Transverse colon (tissue), 4 donors: ENCODE data around the gene TMEM117. TPM values are rescaled to one million over a fixed set of nuclear protein-coding genes. Genes with fewer than 3 reads are reported as not detected.

Experiments used
- DNase-seq: peaks from one replicate; pipeline ENCODE4 v3.0.0-alpha.2; 2019
- H3K27ac ChIP-seq, 4 donors: fragments of 200-600 bp; sonication (generic); 2 replicates each; pipeline ENCODE4 v1.5.1; 2016 to 2018; ENCODE audit warnings: inconsistent platforms in 4 of 4
- H3K27me3 ChIP-seq: fragments of 200-600 bp; sonication (generic); 2 replicates; pipeline ENCODE4 v1.5.1; 2017; ENCODE audit warnings: inconsistent platforms
- H3K36me3 ChIP-seq, 4 donors: fragments of 200-600 bp; sonication (generic); 2 replicates each; pipeline ENCODE4 v1.5.1; 2017 to 2019; ENCODE audit warnings: inconsistent platforms in 4 of 4
- H3K4me1 ChIP-seq, 4 donors: fragments of 200-600 bp; sonication (generic); 2 replicates each; pipeline ENCODE4 v1.5.1; 2017 to 2020; ENCODE audit warnings: inconsistent platforms in 4 of 4
- H3K4me3 ChIP-seq, 4 donors: fragments of 200-600 bp; sonication (generic); 1 replicate in 1 of 4; 2 replicates in 3 of 4; pipeline versions ENCODE4 v1.5.1 to v1.6.1; 2017 to 2019; ENCODE audit warnings: inconsistent platforms in 4 of 4
- H3K9me3 ChIP-seq, 2 donors: fragments of 200-600 bp; sonication (generic); 2 replicates each; pipeline ENCODE4 v1.5.1; 2017 to 2019; ENCODE audit warnings: inconsistent platforms in 2 of 2
- EP300 ChIP-seq: sonication (generic); formaldehyde crosslinking; IDR thresholded peaks from one replicate; pipeline ENCODE4 v1.6.1; 2017; ENCODE audit warnings: antibody characterized with exemption, low read depth
- POLR2A ChIP-seq: fragments of 450-650 bp; IDR thresholded peaks from one replicate; pipeline ENCODE4 v1.6.1; 2016; ENCODE audit warnings: antibody characterized with exemption, mild to moderate bottlenecking, moderate library complexity
- POLR2AphosphoS5 ChIP-seq, 3 donors: sonication (generic); formaldehyde crosslinking; IDR thresholded peaks; one replicate each; pipeline ENCODE4 v1.6.1; 2016; ENCODE audit warnings: antibody characterized with exemption in 3 of 3
- WGBS, 2 donors: methylation state at CpG; one replicate each; pipeline ENCODE4 v1.1.5; 2018; ENCODE audit warnings: low coverage in 1 of 2; 5-methylcytosine and 5-hydroxymethylcytosine counted together
- in situ Hi-C, 4 donors: fragments of 200-750 bp; cut with MboI; loops; one replicate each; pipeline versions ENCODE4 v1.15.0 to v1.15.1; 2017; ENCODE audit warnings: low sequenced_read_pairs in 3 of 4, low pct_ligation_motif_present in 1 of 4, low pct_unique_long_range_greater_than_20kb in 1 of 4
- intact Hi-C: fragments of 100-400 bp; cut with DNase I; formaldehyde crosslinking; loops from one replicate; pipeline ENCODE4 v1.15.1; 2023; ENCODE audit warnings: low total_unique reads
- total RNA-seq, 4 donors: library from RNA; depleted of rRNA; stranded (reverse); fragments of >200 nt; gene quantifications; one replicate each; pipeline ENCODE4 v1.1.0, GENCODE V29; 2016
- TF ChIP-seq, protein P1 (sequence below), 5 experiments: fragments of 200-600 bp in 3 of 5; fragments of 450-650 bp in 2 of 5; sonication (generic) in 3 of 5; IDR thresholded peaks; 1 replicate in 2 of 5; 2 replicates in 3 of 5; pipeline ENCODE4 v1.5.1; 2016 to 2017; ENCODE audit warnings: antibody characterized with exemption in 5 of 5, inconsistent platforms in 3 of 5, mild to moderate bottlenecking in 2 of 5, moderate library complexity in 1 of 5

TMEM117 gene
- total RNA-seq, 4 donors from 2014 or later, result 0.40 to 92.8 (median 25.6) TPM

DNA sequence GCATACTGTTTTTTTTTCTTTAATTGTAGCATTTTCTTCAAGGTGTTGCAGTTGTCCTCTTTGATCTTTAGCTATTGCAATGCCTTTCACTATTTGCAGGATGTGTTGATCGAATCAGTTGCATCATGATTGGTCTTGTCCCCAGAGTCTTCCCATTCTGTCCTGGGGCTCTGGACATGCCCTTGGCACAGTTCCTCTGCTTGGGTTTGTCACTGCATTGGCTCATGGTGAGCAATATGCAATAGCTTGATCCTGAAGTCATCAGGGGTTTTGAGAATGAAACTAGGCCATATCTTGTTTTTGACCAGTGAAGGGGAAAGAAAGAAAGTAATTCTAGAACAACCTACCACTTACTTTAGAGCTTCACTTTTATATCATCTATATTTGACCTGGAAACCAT is 281.5 kb downstream of the TMEM117 start:
- in situ Hi-C loops, result no loop called here
- 93 to 100% methylated on average over 1 of the region's 1 CpG for WGBS, 2 donors

DNA sequence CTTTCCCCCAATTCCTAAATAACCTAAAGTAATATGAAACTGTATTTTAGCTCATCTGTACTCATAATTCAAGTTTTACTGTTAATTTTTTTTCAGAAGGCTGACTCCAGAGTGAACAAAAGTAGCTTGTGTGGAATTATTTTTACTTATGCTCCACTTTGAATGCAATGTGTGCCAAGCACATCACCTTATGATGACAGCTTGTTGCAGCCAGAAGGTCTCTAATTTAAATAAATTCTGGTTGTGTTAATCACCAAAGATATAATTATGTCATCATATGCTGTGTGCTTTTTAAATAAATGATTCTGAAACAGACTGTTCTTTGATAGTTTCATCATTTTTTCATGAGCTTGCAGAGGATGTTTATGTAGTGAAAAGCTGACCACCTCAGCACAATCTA is 283.1 kb downstream of the TMEM117 start:
- in situ Hi-C loops, result no loop called here
- TF ChIP-seq POLR2A, result no peak
- no peak overlapping the region for H3K4me3 ChIP-seq

More for the DNA sequence above, 281.5 kb downstream of the TMEM117 start:
- no peak for DNase-seq
- Histone ChIP-seq H3K4me1 (no peaks in the 10 kb centered on the region), H3K27me3 (no peaks in the 10 kb centered on the region), H3K4me3 (no peak overlapping the region), H3K9me3 (no peaks in the 10 kb centered on the region), H3K36me3 (no peaks in the 10 kb centered on the region), H3K27ac (no peak overlapping the region)
- TF ChIP-seq EP300 (no peak), POLR2AphosphoS5 (IDR thresholded peaks at IDR 0.05) (no peak), POLR2A (no peak)
- TF ChIP-seq, protein P1, sequence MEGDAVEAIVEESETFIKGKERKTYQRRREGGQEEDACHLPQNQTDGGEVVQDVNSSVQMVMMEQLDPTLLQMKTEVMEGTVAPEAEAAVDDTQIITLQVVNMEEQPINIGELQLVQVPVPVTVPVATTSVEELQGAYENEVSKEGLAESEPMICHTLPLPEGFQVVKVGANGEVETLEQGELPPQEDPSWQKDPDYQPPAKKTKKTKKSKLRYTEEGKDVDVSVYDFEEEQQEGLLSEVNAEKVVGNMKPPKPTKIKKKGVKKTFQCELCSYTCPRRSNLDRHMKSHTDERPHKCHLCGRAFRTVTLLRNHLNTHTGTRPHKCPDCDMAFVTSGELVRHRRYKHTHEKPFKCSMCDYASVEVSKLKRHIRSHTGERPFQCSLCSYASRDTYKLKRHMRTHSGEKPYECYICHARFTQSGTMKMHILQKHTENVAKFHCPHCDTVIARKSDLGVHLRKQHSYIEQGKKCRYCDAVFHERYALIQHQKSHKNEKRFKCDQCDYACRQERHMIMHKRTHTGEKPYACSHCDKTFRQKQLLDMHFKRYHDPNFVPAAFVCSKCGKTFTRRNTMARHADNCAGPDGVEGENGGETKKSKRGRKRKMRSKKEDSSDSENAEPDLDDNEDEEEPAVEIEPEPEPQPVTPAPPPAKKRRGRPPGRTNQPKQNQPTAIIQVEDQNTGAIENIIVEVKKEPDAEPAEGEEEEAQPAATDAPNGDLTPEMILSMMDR (IDR thresholded peaks at IDR 0.05), result no peak
- intact Hi-C loops, result no loop called here

DNA sequence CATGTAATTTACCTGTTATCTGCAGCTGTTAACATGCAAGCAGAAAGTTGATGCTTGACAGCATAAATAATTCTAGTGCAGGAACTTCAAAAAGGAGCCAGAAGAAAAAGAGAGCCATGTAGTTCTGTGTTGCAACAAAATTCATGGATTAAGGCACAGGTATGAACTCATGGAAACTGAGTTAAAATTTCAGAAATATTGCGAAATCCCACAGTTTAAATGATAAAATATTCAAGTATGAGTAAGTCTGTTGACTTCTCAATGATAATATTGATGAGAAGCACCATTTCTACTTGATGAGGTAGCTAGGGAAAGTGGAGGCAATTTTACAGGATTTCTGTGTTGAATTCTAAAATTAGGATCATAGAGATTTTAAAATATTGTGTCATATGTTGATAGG is 290.9 kb downstream of the TMEM117 start:
- 82 to 88% methylated on average over 1 of the region's 1 CpG for WGBS, 2 donors
- DNase-seq, result no peak
- no peaks in the 10 kb centered on the region for H3K9me3 ChIP-seq
- intact Hi-C loops (no loop called here), in situ Hi-C loops (no loop called here)
- no peak for TF ChIP-seq EP300
- TF ChIP-seq POLR2A, result no peak
- TF ChIP-seq, protein P1 (IDR thresholded peaks at IDR 0.05), result no peak
- no peak for TF ChIP-seq POLR2AphosphoS5 (IDR thresholded peaks at IDR 0.05)
- H3K4me3 ChIP-seq, result no peak overlapping the region
- no peaks in the 10 kb centered on the region for H3K27me3 ChIP-seq
- no peak overlapping the region for H3K27ac ChIP-seq
- H3K36me3 ChIP-seq, result no peaks in the 10 kb centered on the region
- no peaks in the 10 kb centered on the region for H3K4me1 ChIP-seq

More for the DNA sequence above, 283.1 kb downstream of the TMEM117 start:
- Histone ChIP-seq H3K27ac (no peak overlapping the region), H3K4me1 (no peaks in the 10 kb centered on the region), H3K36me3 (no peaks in the 10 kb centered on the region), H3K27me3 (no peaks in the 10 kb centered on the region), H3K9me3 (no peaks in the 10 kb centered on the region)
- intact Hi-C loops, result no loop called here
- DNase-seq, result no peak

DNA sequence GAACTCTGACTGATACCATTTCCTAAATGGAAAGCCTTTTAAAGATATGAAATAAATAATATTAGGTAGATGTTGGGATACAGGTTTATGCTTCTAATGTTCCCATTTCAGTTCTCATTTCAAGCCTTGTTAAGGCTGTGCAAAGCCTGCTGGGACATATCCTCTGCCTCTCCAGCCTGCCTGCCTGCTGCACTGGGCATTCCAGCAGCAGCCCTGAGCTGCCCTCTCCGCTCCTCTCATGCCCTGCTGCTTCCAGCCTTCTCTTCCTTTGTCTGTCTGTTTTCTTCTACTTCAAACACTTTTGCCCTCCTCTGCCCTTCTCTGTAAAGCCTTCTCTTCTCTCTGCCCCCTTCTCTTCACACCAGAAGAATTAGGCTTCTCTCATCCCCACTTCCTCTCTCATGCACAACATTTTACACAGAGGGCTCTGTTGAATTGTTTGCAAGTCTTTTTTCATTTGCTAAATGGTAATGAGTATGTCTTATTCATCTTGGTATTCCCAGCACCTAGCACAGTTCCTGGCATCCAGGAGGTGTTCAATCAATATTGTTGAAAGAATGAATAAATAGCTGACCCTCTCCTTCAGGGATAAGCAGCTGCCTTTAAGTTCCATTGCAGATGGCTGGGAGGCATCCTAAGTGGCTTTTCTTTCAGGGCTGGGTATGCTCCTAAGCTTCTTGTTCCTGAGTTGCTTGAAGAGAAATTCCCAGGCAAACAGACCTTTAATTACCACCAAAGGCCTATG is 292.3 kb downstream of the TMEM117 start:
- Histone ChIP-seq H3K4me1 (no peaks in the 10 kb centered on the region), H3K27me3 (no peaks in the 10 kb centered on the region), H3K4me3 (no peak overlapping the region), H3K9me3 (no peaks in the 10 kb centered on the region), H3K36me3 (no peaks in the 10 kb centered on the region), H3K27ac (no peak overlapping the region)
- 89 to 100% methylated on average over 1 of the region's 1 CpG for WGBS, 2 donors
- TF ChIP-seq, protein P1 (IDR thresholded peaks at IDR 0.05), result no peak
- in situ Hi-C loops, result no loop called here
- no peak for DNase-seq
- intact Hi-C loops, result no loop called here

DNA sequence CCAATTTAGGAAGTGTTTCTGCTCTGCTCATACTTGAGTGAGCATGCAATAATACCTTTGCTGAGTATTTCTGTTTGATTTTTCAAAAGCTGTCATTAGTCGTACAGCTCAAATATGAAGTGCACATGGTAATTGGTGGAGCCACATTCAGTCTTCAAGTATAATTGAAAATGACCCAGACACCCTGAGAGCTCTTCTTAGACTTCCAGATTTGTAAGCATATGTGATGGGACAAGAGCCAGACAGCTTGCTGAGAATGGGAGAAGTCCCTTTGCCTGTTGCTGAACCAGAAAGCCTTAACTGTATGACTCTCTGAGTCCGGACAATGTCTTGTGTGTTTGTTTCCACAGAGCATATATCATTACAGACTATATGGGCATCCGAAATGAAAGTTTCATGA is 307.3 kb downstream of the TMEM117 start:
- H3K4me1 ChIP-seq, result no peaks in the 10 kb centered on the region
- H3K27ac ChIP-seq, result no peak overlapping the region
- in situ Hi-C loops (no loop called here), intact Hi-C loops (no loop called here)
- H3K9me3 ChIP-seq, result no peaks in the 10 kb centered on the region
- no peak for DNase-seq
- no peak for TF ChIP-seq EP300
- TF ChIP-seq, protein P1 (IDR thresholded peaks at IDR 0.05), result no peak
- TF ChIP-seq POLR2A, result no peak
- TF ChIP-seq POLR2AphosphoS5 (IDR thresholded peaks at IDR 0.05), result no peak
- no peaks in the 10 kb centered on the region for H3K36me3 ChIP-seq
- no peaks in the 10 kb centered on the region for H3K27me3 ChIP-seq
- no peak overlapping the region for H3K4me3 ChIP-seq
- WGBS, 2 donors, result 83 to 91% methylated on average over 3 of the region's 3 CpGs
